GM10266 (cell line): ENCODE measurements around the gene LENG9.
"Not testable (repeated sequence)": the region's sequence is repeated elsewhere in the genome, so short reads cannot be mapped to it uniquely, and the experiment has no call there.

Experiments
- DNase-seq: peaks from one replicate; pipeline ENCODE4 v3.0.0; 2012; ENCODE audit errors: extremely low spot score
- TF ChIP-seq, protein P1 (sequence below): IDR thresholded peaks from 2 replicates; pipeline ENCODE4 v1.5.1; 2012; ENCODE audit warnings: mild to moderate bottlenecking, low read depth; ENCODE audit not compliant: control insufficient read depth, insufficient read depth; ENCODE audit errors: missing control alignments

The LENG9 gene

GRCh38 chr19:54463531-54464043 lies at the start of gene LENG9:
LENG9 (minus strand) TSS chr19:54463778; CDS start chr19:54463526, 252 bp downstream.
- TF ChIP-seq, protein P1, sequence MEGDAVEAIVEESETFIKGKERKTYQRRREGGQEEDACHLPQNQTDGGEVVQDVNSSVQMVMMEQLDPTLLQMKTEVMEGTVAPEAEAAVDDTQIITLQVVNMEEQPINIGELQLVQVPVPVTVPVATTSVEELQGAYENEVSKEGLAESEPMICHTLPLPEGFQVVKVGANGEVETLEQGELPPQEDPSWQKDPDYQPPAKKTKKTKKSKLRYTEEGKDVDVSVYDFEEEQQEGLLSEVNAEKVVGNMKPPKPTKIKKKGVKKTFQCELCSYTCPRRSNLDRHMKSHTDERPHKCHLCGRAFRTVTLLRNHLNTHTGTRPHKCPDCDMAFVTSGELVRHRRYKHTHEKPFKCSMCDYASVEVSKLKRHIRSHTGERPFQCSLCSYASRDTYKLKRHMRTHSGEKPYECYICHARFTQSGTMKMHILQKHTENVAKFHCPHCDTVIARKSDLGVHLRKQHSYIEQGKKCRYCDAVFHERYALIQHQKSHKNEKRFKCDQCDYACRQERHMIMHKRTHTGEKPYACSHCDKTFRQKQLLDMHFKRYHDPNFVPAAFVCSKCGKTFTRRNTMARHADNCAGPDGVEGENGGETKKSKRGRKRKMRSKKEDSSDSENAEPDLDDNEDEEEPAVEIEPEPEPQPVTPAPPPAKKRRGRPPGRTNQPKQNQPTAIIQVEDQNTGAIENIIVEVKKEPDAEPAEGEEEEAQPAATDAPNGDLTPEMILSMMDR: no peak
- peak; percentile 97 for DNase-seq

DNA sequence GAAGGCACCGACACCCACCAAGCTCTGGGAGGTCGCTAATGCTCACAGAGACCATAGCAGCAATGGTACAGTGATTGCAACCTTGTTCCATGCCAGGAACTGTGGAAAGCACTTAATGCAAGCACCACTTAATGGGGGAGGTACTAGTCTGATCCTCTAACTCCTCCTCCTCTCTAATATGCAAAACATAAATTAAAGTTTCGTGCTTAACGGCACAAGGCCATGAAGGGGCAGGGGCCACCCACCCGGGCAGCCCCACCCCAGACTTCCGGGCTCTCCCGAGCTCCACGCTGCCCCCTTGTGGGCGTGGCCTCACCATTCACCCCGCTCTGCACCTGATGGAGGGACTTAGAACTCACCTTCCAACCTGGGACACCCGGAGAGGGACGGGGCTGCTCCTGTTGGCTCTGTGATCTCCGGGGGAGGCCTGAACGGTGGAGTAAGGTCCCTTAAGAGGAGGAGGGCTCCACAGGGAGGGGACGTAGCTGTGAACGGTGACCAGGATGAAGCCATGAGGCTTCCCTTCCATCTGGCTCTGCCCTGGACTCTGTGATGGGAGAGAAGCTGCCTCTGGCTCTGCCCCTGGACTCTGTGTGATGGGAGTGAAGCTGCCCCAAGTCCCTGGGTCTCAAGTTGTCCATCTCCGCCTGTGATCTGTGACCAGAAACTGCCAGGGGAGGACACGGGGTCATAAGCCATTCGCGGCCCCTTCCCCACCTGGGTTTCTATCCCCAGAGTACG lies 45.8 kb upstream of the LENG9 start:
- not testable (repeated sequence) for DNase-seq

DNA sequence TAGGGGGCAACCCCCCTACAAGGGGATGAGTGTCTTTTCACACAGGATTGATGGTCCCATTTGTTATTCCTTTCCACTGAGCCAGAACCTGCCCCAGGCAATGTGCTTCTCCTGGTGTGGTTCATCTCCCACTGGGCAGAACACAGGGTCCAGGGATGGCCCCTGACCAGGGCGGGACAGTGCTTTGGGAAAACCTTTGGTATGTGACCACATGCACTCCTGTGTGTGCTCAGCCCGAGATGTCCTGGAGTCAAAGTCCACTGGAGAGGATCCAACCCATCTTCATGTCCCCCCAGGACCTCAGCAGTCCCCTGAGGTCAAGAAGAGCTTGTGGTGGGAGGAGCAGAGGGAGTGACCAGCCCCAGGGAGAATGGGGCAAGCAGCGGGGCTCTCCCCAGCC lies 44.9 kb upstream of the LENG9 start:
- not testable (repeated sequence) for DNase-seq

- TF ChIP-seq, protein P1: no peak
- no peak for DNase-seq
Observed at GRCh38 chr19:54507824-54508223, 44.2 kb upstream of the LENG9 start.

DNA sequence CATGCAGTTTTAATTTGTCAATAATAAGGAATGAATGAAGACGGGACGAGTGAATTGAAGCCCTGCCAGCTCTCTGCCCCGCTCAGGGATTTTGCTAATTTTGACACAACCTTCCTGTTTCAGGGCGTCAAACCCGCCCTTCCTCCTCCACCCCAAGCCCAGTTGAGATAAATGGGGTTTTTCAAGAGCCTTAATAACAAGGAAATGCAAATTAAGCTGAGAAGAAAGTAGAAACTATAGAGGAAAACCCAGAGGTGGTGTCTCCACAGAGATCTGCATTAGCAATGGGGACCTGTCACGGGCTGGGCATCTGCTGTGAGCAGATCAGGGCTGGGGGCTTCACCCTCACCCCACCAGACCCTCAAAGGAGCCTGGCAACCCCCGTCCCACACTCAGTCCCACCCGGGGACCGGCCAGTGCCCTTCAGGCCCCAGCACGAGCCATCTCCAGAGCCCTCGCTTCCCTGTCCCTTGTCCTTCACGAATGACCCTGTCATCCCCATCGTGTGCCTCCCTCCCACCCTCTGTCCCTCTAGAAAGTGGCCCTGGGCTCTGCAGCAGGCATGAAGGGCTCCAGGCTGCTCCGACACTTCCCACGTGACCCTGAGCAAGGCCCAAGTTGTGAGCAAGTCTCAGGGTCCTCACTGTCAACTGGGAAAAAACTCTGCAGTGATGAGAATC lies 43.6 kb upstream of the LENG9 start:
- not testable (repeated sequence) for DNase-seq

DNA sequence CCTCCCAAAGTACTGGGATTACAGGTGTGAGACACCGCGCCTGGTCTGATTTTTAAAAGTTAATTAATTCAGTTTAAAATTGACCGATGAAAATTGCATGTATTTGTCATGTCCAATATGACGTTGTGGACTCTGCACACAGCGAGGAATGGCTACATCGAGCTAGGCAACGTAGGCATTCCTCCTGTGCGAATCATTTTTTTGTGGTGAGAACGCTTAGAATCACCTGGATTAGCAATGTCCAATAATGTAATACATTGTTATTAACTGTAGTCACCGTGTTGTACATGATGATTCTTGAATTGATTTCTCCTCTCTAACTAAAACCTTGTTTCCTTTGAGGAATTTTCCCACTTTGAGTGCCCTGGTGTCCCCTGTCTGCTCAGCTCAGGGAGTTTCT lies 42.5 kb upstream of the LENG9 start:
- no peak for DNase-seq
- TF ChIP-seq, protein P1: no peak

GRCh38 chr19:54505542-54505941 lies 42.0 kb upstream of the LENG9 start:
- not testable (repeated sequence) for DNase-seq

DNA sequence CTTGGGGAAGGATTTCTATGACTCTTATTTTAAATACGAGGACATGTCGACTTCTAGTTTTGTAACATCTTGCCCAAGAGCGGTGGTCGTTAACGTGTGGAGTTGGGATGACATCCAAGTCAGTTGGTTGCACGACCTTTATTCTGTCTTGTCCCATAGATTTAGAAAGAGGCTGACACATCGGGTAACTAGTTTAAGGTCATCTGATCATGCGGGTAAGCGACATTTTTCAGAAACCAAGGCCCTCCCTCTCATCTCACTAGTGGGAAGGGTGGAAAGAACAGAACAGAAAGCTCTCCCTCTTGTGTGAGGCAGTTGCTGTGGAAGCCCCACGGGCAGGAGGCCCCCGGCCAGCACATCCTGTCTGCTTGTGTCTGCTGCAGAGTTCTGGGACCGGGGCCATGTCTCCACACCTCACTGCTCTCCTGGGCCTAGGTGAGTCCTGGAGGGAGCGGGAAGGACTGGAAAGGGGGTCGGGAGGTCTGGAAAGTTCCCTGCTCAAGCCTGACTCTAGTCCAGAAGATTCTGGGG lies 39.0 kb upstream of the LENG9 start, which contains the start of gene LAIR2:
Gene LAIR2, plus strand, starts transcription at position 314 of the 531 bp plus-strand sequence. Its CDS starts 88 bp downstream, at position 402.
- TF ChIP-seq, protein P1: no peak
- no peak for DNase-seq

- not testable (repeated sequence) for DNase-seq
Observed at GRCh38 chr19:54498451-54498772, 34.8 kb upstream of the LENG9 start.

GRCh38 chr19:54497747-54498450 lies 34.3 kb upstream of the LENG9 start:
- not testable (repeated sequence) for DNase-seq

GRCh38 chr19:54495284-54495683 lies 31.7 kb upstream of the LENG9 start:
- not testable (repeated sequence) for DNase-seq
